HEK293 (cell line): ENCODE results near the gene CYP4Z1.
A peak's percentile ranks its signal among the peaks of the same experiment; 100 is the strongest.

Experiments
- BCL11A ChIP-seq: fragments of 450-650 bp; formaldehyde crosslinking; IDR thresholded peaks from 2 replicates; pipeline ENCODE4 v1.5.1; 2016; ENCODE audit warnings: low read depth, missing biosample characterization, missing genetic modification characterization
- BCL6B ChIP-seq: fragments of 450-650 bp; formaldehyde crosslinking; IDR thresholded peaks from 2 replicates; pipeline ENCODE4 v1.5.1; 2017; ENCODE audit warnings: missing biosample characterization, missing genetic modification characterization
- CTCF ChIP-seq: fragments of 450-650 bp; formaldehyde crosslinking; IDR thresholded peaks from 2 replicates; pipeline ENCODE4 v1.5.1; 2016; ENCODE audit warnings: missing biosample characterization, missing genetic modification characterization
- EGR2 ChIP-seq: fragments of 450-650 bp; formaldehyde crosslinking; IDR thresholded peaks from 2 replicates; pipeline ENCODE4 v1.5.1; 2016; ENCODE audit warnings: low read depth, missing biosample characterization, missing genetic modification characterization
- HOXA7 ChIP-seq: sonication (generic); formaldehyde crosslinking; IDR thresholded peaks from 2 replicates; pipeline ENCODE4 v1.8.1; 2022; ENCODE audit warnings: missing genetic modification reagents, borderline replicate concordance
- KLF16 ChIP-seq: fragments of 450-650 bp; formaldehyde crosslinking; IDR thresholded peaks from 2 replicates; pipeline ENCODE4 v1.5.1; 2017; ENCODE audit warnings: missing biosample characterization, missing genetic modification characterization
- SCRT2 ChIP-seq: fragments of 450-650 bp; formaldehyde crosslinking; IDR thresholded peaks from 2 replicates; pipeline ENCODE4 v1.5.1; 2016; ENCODE audit warnings: missing biosample characterization, missing genetic modification characterization
- SP3 ChIP-seq: fragments of 450-650 bp; formaldehyde crosslinking; IDR thresholded peaks from 2 replicates; pipeline ENCODE4 v1.5.1; 2016; ENCODE audit warnings: missing biosample characterization, missing genetic modification characterization
- SP7 ChIP-seq: fragments of 450-650 bp; formaldehyde crosslinking; IDR thresholded peaks from 2 replicates; pipeline ENCODE4 v1.5.1; 2016; ENCODE audit warnings: missing biosample characterization, missing genetic modification characterization
- TCF7L2 ChIP-seq: IDR thresholded peaks from 2 replicates; pipeline ENCODE4 v1.6.1; 2011; ENCODE audit warnings: low read depth, mild to moderate bottlenecking, inconsistent platforms, low read length, moderate library complexity, borderline replicate concordance
- ZBTB11 ChIP-seq: fragments of 450-650 bp; formaldehyde crosslinking; conservative IDR thresholded peaks from 2 replicates; pipeline ENCODE4 v1.5.1; 2016; ENCODE audit warnings: low read depth, missing biosample characterization, missing genetic modification characterization
- ZBTB17 ChIP-seq: fragments of 450-650 bp; formaldehyde crosslinking; IDR thresholded peaks from 2 replicates; pipeline ENCODE4 v1.5.1; 2016; ENCODE audit warnings: missing biosample characterization, missing genetic modification characterization
- ZEB2 ChIP-seq: fragments of 450-650 bp; formaldehyde crosslinking; IDR thresholded peaks from 2 replicates; pipeline ENCODE4 v1.5.1; 2016; ENCODE audit warnings: missing biosample characterization, missing genetic modification characterization
- ZNF19 ChIP-seq: fragments of 450-650 bp; formaldehyde crosslinking; IDR thresholded peaks from 2 replicates; pipeline ENCODE4; 2016; ENCODE audit warnings: missing biosample characterization, missing genetic modification characterization, low read depth
- ZNF211 ChIP-seq: fragments of 450-650 bp; formaldehyde crosslinking; IDR thresholded peaks from 2 replicates; pipeline ENCODE4 v1.5.1; 2016; ENCODE audit warnings: low read depth, missing biosample characterization, missing genetic modification characterization
- ZNF239 ChIP-seq: fragments of 450-650 bp; formaldehyde crosslinking; IDR thresholded peaks from 2 replicates; pipeline ENCODE4 v1.5.1; 2016; ENCODE audit warnings: missing biosample characterization, missing genetic modification characterization
- ZNF280D ChIP-seq: fragments of 450-650 bp; formaldehyde crosslinking; IDR thresholded peaks from 2 replicates; pipeline ENCODE4 v1.5.1; 2016; ENCODE audit warnings: missing biosample characterization, missing genetic modification characterization
- ZNF423 ChIP-seq: fragments of 450-650 bp; formaldehyde crosslinking; IDR thresholded peaks from 2 replicates; pipeline ENCODE4 v1.5.1; 2016; ENCODE audit warnings: missing biosample characterization, missing genetic modification characterization
- ZNF768 ChIP-seq: fragments of 450-650 bp; formaldehyde crosslinking; IDR thresholded peaks from 2 replicates; pipeline ENCODE4 v1.5.1; 2018; ENCODE audit warnings: missing biosample characterization, mild to moderate bottlenecking, missing genetic modification characterization
- ZNF792 ChIP-seq: fragments of 450-650 bp; formaldehyde crosslinking; IDR thresholded peaks from 2 replicates; pipeline ENCODE4 v1.5.1; 2016; ENCODE audit warnings: missing biosample characterization, missing genetic modification characterization
- TF ChIP-seq, protein P1 (sequence below): fragments of 450-650 bp; formaldehyde crosslinking; IDR thresholded peaks from 2 replicates; pipeline ENCODE4 v1.5.1; 2016; ENCODE audit warnings: missing biosample characterization, missing genetic modification characterization
- TF ChIP-seq, protein P2 (sequence below): fragments of 450-650 bp; formaldehyde crosslinking; IDR thresholded peaks from 2 replicates; pipeline ENCODE4 v1.5.1; 2016; ENCODE audit warnings: missing biosample characterization, missing genetic modification characterization
- TF ChIP-seq, protein P3 (sequence below): fragments of 450-650 bp; formaldehyde crosslinking; IDR thresholded peaks from 2 replicates; pipeline ENCODE4 v1.5.1; 2016; ENCODE audit warnings: missing biosample characterization, missing genetic modification characterization

Gene CYP4Z1

DNA sequence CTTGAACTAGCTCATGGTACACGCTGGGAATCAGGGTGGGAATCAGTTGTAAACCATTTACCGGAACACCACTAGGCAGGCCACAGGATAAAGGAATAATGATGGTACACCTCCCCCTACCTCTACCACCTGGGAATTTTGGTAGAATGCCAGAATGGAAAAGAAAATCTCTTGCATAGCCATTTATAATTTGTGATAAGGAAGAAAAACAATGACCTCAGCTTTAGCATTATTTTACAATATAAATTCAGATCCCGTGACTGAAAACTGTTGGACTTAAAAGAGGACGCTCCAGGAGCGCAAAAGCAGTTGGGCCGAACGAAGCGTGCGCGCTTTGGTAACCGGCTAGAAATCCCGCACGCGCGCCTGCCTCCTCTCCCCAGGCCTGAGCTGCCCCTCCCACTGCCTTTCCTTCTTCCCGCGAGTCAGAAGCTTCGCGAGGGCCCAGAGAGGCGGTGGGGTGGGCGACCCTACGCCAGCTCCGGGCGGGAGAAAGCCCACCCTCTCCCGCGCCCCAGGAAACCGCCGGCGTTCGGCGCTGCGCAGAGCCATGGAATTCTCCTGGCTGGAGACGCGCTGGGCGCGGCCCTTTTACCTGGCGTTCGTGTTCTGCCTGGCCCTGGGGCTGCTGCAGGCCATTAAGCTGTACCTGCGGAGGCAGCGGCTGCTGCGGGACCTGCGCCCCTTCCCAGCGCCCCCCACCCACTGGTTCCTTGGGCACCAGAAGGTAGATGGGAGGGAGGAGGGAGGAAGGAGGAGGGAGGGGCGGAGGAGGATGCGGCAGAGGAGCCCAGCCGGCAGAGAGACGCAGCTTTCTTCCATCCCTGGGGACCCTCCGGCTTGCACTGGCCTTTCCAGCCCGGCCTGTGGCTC, 43.5 kb upstream of the CYP4Z1 start, which contains the start of gene CYP4X1 (continued):
- TF ChIP-seq ZNF211, result no peak
- TF ChIP-seq ZBTB11 (tag by site-specific recombination), result no peak; the same call in 1 of the 2 replicates
- TF ChIP-seq ZNF19 (tag by site-specific recombination), result no peak
- no peak for TF ChIP-seq ZNF768 (tag by site-specific recombination)
- peak; percentile 73 for TF ChIP-seq EGR2
- no peak for TF ChIP-seq CTCF (tag by site-specific recombination)
- peak; percentile 63 for TF ChIP-seq ZBTB17
- TF ChIP-seq, protein P1, sequence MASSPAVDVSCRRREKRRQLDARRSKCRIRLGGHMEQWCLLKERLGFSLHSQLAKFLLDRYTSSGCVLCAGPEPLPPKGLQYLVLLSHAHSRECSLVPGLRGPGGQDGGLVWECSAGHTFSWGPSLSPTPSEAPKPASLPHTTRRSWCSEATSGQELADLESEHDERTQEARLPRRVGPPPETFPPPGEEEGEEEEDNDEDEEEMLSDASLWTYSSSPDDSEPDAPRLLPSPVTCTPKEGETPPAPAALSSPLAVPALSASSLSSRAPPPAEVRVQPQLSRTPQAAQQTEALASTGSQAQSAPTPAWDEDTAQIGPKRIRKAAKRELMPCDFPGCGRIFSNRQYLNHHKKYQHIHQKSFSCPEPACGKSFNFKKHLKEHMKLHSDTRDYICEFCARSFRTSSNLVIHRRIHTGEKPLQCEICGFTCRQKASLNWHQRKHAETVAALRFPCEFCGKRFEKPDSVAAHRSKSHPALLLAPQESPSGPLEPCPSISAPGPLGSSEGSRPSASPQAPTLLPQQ, result peak; percentile 92
- TF ChIP-seq ZNF280D (tag by site-specific recombination), result 0 out of 2 replicates have a peak, but pooled peaks have one; percentile 5
- TF ChIP-seq, protein P2, sequence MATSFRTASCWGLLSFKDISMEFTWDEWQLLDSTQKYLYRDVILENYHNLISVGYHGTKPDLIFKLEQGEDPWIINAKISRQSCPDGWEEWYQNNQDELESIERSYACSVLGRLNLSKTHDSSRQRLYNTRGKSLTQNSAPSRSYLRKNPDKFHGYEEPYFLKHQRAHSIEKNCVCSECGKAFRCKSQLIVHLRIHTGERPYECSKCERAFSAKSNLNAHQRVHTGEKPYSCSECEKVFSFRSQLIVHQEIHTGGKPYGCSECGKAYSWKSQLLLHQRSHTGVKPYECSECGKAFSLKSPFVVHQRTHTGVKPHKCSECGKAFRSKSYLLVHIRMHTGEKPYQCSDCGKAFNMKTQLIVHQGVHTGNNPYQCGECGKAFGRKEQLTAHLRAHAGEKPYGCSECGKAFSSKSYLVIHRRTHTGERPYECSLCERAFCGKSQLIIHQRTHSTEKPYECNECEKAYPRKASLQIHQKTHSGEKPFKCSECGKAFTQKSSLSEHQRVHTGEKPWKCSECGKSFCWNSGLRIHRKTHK (tag by site-specific recombination), result no peak
- no peak for TF ChIP-seq BCL11A (tag by site-specific recombination)
- TF ChIP-seq SP7 (tag by site-specific recombination), result peak; percentile 78
- TF ChIP-seq TCF7L2, result peak; percentile 56; the same call in 1 of the 2 replicates
- peak; percentile 35; the same call in 1 of the 2 replicates for TF ChIP-seq BCL6B (tag by site-specific recombination)
- peak; percentile 83 for TF ChIP-seq SCRT2 (tag by site-specific recombination)
- no peak; the same call in 1 of the 2 replicates for TF ChIP-seq ZNF792 (tag by site-specific recombination)
- TF ChIP-seq HOXA7 (CRISPR knock-in tag), result no peak
- TF ChIP-seq ZEB2 (tag by site-specific recombination), result peak; percentile 74
- no peak for TF ChIP-seq ZNF239 (tag by site-specific recombination)
- TF ChIP-seq KLF16 (tag by site-specific recombination), result peak; percentile 58
- peak; percentile 59 for TF ChIP-seq SP3
- TF ChIP-seq, protein P3, sequence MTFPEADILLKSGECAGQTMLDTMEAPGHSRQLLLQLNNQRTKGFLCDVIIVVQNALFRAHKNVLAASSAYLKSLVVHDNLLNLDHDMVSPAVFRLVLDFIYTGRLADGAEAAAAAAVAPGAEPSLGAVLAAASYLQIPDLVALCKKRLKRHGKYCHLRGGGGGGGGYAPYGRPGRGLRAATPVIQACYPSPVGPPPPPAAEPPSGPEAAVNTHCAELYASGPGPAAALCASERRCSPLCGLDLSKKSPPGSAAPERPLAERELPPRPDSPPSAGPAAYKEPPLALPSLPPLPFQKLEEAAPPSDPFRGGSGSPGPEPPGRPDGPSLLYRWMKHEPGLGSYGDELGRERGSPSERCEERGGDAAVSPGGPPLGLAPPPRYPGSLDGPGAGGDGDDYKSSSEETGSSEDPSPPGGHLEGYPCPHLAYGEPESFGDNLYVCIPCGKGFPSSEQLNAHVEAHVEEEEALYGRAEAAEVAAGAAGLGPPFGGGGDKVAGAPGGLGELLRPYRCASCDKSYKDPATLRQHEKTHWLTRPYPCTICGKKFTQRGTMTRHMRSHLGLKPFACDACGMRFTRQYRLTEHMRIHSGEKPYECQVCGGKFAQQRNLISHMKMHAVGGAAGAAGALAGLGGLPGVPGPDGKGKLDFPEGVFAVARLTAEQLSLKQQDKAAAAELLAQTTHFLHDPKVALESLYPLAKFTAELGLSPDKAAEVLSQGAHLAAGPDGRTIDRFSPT (tag by site-specific recombination), result no peak
- no peak for TF ChIP-seq ZNF423
